Non-pigmented ciliary epithelial cell (primary cell): ENCODE results near the gene RASGRP4.
"Not testable (repeated sequence)": the region's sequence is repeated elsewhere in the genome, so short reads cannot be mapped to it uniquely, and the experiment has no call there.

Experiments
- DNase-seq: peaks from one replicate; pipeline ENCODE4 v3.0.0-alpha.2; 2010; ENCODE audit warnings: low read depth

The RASGRP4 gene

DNA sequence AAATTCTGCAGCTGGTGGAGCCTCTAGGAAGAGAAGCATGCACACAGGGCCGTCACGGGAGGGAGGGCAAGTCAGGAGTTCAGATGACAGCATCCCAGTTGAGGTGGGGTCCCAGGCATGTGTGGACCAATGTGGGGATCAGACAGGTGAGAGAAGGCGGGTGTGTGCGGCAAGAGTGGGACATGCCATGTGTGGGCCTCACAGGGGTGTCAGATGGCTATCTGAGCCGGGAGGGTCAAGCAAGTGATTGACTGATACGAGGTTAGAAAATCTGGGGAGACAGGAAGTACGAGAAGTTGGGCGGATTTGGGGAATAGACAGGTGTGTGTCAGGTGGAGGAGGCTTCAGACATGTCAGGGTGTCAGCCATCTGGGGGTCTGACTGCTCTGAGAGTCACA lies 8.9 kb downstream of the RASGRP4 start:
- no peak for DNase-seq

DNA sequence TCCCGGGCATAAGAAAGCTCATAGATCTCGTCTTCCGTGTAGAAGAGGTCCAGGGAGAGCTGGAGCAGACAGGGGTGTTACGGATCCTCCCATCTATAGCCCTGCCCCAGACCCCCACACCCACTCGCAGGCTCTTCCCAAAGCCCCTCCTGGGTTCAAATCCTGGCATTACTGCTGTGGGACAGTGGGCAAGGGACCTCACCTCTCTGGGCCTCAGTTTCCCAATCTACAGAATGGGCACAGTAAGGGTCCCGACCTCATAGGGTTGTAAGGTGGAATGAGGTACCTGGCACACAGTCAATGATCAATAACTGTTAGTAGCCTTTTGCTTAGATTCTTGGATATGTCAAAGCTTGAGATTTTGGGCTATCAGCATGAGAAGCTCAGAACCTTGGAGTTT lies 12.6 kb downstream of the RASGRP4 start:
- DNase-seq, result no peak

DNA sequence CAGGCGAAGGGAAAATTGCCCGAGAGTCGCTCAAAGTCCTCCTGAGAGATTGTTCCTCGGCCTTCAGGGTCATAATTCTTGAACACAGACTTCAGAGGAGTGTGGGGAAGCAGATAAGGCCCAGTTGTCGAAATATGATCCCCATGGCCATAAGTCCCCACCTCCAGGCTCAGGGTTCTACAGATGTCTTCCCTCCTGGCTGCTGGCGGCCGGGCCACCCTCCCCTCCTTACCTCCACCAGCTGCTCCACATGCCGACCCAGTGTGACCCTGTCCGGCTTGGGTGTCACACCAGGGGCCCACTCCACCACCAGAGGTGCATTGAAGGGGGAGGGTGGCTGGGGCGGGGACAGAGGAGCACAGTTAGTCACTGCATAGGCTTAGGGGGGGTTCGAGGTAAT lies 13.1 kb downstream of the RASGRP4 start:
- no peak for DNase-seq

DNA sequence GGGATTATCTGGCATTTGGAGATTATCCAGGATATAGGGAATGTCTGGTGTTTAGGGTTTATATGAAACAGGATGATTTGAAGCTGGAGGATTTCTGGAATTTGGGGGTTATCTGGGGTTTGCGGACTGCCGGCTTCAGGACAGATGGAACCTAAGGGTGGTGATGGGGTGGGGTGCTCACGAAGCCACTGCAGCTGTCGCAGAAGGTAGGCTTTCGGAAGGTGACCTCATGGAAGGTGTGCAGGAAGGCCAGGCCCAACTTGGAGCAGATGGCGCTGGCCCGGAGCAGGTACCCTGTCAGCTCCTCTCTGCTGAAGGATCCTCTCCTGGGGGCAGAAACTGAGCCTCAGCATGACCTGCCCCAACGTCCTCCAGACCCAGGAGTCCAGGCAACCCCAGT lies 13.5 kb downstream of the RASGRP4 start:
- no peak for DNase-seq

DNA sequence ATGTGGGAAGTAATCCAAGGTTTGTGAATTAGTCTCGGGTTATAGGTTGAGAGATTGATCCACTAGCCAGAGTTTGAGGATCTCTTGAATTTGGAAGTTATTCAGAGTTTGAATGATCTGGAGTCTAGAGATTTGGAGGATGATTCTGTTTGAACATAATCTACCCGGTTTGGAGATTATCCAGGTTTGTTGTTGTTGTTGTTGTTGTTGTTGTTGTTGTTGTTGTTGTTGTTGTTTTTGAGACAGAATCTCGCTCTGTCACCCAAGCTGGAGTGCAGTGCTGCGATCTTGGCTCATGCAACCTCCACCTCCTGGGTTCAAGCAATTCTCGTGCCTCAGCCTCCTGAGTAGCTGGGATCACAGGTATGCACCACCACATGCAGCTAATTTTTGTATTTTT lies 14.1 kb downstream of the RASGRP4 start:
- DNase-seq, result not testable (repeated sequence)

DNA sequence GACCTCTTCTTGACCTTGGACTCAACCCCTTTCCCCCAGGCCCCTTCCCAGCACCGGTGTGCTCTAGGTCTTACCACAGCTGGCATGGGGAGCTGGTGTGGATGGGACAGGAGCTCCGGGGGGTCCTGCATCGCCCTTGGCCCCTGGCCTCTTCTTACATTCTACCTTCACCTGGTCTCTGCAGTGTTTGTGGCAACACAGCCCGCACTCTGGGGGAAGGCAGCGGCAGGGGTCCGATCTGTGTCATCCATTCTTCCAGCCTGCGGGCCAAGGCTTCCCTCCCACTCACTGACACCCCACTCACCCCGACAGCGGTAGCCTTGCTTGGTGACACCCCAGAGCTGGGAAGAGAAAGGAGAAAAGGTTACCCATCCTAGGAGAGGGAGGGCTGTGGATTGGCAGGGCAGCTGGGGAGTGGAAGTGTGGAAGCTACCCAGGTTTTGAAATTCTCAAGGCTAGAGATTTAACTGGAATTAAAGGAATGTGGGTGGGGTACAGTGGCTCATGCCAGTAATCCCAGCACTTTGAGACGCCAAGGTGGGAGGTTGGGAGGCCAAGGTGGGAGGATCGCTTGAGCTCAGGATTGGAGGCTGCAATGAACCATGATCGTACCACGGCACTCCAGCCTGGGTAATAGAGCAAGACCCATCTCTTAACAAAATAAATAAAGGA lies 14.8 kb downstream of the RASGRP4 start:
- no peak for DNase-seq

DNA sequence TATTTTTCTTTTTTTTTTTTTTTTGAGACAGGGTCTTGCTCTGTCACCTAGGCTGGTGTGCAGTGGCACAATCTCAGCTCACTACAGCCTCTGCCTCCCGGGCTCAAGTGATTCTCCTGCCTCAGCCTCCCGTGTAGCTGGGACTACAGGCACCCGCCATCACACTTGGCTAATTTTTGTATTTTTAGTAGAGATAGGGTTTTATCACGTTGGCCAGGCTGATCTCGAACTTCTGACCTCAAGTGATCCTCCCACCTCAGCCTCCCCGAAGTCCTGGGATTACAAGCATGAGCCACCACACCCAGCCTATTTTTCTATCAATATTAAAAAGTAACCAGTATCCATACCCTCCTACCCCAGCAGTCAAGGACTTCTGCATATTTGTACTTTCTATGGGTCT lies 15.6 kb downstream of the RASGRP4 start:
- DNase-seq, result not testable (repeated sequence)

DNA sequence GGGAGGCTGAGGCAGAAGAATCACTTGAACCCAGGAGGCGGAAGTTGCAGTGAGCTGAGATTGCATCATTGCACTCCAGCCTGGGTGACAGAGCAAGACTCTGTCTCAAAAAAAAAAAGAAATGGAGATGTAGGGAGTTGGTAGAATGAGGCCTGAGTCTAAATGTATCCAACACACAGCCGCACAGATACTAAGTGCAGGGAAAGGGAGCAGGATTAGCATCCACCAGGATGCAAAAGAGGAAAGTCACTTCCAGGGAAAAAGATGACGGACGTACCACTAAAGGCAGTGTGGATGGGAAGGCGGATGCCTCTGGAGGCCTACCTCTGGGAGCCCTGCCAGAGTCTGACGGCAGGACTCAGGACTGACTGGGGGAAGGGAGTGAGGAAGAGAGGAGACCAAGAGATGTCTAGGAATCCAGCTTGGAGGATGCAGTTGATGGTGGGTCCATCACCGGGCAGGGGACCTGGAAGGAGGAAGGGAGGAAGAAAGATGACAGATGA lies 16.3 kb downstream of the RASGRP4 start:
- no peak for DNase-seq

DNA sequence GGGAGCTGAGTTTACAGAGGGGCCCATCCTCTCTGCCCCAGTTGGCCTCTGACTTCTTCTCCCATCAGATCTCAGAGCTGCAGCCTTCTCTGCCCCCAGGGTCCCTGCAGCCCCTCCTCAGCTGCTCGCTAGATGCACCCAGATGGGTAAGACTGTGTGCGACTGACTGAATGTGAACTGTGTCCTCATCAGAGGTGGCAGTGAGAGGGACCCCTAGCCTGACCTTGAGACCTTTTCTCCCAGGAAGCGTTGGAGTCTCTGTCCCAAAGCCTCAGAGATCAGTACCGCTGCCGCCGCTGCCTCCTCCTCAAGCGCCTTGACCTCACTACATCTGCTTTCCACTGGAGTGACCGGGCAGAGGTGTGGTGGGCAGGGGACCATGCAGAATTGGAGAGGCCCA lies 20.7 kb downstream of the RASGRP4 start:
- no peak for DNase-seq

DNA sequence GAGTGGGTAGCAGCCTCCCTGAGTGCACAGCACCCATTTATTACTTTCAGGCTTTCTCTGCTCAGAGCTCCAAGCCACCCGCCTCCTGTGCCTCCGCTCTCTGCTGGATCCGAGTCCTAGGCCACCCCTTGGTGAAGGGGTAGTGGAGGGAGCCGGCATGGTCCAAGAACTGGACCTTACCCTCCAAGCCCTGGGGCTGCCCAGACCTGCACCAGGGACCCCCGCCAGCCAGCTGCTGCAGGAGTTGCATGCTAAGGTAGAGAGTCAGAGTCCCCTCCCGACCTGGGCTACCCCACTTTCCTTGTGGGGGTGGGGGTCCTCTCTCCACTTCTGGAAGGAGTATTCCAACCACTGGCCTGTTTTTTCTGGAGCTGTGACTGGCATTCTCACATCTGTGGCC lies 21.2 kb downstream of the RASGRP4 start:
- DNase-seq, result no peak

DNA sequence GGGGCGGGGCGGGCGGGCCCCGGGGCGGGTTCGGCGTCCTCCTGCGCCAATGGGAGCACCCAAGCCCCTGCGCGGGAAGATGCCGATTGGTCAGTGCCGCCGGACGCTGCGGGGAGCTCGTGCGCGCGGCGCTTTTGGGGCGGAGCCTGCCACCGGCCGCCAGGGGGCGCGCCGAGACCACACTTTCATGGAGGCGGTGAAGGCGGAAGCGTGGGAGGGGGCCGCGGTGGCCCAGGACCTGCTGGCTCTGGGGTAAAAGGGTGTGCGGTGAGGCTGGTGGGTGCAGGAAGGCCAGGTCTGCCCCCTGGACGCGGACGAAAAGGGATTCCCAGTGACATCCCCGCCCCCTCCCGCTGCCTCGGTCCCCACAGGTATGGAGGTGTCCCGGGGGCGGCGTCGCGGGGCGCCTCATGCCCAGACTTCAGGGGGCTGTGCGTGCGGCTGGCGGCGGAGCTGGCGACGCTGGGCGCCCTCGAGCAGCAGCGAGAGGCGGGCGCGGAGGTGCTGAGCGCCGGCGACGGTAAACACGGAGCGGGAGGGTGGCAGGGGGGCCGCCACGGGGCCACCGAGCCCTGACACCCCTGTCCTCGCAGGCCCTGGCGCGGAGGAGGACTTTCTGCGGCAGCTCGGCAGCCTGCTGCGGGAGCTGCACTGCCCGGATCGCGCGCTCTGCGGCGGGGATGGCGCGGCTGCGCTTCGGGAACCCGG lies 22.9 kb downstream of the RASGRP4 start, which contains the start of gene FAM98C:
TSS of gene FAM98C (plus strand) at position 127 of the 708 bp plus-strand sequence. CDS start at position 188, 61 bp downstream.
- peak; percentile 75 for DNase-seq

DNA sequence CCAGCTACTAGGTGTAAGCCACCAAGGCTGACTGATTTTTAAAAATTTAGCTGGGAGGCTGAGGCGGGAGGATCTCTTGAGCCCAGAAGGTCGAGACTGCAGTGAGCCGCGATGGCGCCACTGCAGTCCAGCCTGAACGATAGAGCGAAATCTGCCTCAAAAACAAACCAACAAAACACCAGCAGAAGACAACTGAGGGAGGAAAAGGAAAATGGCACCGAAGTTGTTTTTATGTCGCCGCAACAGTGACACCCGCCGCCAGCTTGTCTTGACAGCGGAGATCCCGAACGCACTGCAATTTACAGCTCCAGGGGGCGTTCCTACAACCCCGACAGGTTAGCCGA lies 23.4 kb downstream of the RASGRP4 start:
- no peak for DNase-seq

DNA sequence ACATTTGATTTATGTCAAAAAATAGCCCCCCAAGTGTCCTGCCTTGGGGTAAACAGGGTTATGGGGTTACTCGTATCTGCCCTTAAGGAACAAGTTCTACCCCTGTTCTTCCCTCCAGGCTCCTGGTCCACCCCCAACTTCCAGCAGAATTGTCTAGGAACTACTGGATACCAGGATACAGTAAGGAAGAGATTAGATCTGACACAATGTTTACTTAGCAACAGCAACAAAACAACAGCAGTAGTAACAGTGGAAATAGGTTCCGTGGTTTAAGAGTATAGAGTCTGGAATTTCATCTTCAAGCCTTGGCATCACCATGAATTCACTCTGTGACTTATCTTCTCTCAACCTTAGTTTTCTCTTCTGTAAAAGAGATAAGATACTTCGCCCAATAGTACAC lies 24.9 kb downstream of the RASGRP4 start:
- no peak for DNase-seq

DNA sequence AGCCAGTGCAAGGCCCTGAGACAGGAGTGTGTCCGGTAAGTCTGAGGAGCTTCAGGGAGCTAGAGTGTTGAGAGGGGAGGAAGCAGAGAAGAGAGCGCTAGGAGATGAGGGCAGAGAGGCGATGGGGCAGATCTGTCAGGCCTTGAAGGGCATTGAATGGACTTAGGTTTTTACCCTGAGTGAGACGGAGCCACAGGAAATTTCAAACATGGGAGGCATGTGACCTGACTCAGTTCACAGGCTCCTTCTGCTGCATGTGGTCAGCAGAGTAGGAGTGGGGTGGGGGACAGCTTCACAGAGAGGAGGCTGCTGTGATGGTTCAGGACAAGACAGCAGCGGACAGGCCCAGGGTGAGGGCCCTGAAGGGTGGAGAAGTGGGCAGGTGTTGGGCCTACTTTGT lies 25.7 kb downstream of the RASGRP4 start:
- DNase-seq, result no peak

DNA sequence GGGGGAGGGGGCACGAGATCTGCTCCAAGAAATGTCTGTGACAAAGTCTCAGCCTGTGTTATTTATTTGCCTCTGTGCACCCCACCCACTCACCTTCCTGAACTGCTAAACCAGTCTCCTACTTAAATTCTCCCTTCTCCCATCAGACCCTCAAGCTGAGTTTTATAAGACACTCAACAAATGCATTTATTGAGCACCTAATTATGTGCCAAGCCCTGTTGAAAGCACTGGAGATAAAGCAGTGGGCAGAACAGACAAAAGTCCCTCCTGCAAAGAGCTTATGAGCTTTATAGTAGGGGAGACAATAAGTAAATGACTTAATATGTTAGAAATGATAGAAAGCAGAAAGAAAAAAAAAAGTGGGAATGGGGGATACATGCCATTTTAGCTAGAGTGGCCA lies 26.5 kb downstream of the RASGRP4 start:
- no peak for DNase-seq

DNA sequence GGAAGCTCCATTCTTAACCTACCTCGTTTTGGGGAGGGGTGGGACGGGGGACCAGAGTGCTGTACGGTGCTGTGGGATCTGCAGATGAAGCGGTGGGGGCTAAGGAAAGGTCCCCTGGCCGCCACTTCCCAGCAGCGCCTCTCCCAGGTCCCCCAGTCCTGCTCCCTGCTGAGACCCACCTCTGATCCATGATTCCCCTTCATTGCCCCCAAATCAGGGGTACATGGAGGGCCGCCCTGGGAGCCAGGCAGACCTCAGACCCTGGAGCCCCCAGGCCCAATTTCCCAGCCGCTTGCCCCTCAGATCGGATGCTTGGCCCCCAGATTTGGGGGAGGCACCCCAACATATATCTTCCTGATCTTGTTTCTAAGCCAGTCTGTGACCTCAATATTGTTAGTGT lies 26.9 kb downstream of the RASGRP4 start:
- DNase-seq, result no peak

DNA sequence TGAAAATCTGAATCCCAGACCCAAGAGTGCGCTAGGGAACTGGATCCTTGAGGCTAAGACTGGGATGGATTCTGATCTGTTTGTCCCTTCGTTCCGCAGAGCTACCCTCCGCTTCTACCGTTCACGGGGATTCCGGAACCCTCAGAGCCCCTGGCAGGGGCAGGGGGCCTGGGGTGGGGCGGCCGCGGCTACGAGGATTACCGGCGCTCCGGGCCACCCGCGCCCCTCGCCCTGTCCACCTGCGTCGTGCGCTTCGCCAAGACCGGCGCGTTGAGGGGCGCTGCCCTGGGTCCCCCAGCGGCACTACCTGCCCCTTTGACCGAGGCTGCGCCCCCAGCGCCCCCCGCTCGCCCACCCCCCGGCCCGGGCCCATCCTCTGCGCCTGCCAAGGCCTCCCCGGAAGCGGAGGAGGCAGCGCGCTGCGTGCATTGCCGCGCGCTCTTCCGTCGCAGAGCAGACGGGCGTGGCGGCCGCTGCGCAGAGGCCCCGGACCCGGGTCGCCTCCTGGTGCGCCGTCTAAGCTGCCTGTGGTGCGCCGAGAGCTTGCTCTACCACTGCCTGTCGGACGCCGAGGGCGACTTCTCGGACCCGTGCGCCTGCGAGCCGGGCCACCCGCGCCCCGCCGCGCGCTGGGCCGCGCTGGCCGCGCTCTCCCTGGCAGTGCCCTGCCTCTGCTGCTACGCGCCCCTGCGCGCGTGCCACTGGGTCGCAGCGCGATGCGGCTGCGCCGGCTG lies 30.5 kb downstream of the RASGRP4 start:
- no peak for DNase-seq

DNA sequence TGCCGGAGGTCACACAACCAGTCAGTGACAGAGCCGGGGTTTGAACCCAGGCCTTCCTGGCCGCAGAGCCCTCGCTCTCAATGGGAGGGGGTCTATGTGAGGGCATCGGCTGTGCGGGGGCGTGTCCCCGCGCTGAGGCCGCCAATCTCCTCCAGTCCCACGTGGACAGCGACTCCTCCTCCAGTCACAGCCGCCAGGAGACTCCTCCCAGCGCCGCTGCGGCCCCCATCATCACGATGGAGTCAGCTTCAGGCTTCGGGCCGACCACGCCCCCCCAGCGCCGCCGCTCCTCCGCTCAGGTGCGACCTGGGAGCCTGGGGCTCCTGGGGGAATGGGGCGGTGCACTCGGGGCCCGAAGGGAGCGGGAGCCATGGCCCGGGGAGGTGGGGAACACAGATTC lies 31.5 kb downstream of the RASGRP4 start:
- no peak for DNase-seq

DNA sequence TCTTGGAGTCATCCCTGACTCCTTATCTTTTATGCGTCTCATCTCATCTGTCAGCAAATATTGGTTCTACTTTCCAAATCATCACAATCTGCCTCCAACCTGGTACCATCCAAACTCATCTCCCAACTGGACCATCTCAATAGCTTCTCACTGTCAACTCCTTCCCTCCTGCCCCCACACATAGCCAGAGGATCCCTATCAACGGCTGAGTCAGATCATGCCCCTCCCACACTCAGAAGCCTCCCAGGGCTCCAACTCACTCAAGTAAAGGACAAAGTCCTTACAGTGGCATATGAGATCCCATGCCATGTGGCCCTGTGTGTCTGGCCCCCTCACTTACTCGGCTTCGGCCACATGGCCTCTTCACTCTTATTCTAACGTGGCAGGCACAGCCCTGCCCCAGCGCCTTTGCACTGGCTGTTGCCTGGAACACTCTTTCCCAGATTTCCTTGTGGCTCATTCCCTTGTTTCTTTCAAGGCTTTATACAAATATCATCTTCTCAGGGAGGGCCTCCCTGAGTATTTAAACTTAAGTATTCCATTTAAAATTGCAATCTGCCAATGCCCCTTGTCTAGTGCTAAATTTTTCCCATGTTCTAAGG lies 33.2 kb downstream of the RASGRP4 start:
- DNase-seq, result no peak

DNA sequence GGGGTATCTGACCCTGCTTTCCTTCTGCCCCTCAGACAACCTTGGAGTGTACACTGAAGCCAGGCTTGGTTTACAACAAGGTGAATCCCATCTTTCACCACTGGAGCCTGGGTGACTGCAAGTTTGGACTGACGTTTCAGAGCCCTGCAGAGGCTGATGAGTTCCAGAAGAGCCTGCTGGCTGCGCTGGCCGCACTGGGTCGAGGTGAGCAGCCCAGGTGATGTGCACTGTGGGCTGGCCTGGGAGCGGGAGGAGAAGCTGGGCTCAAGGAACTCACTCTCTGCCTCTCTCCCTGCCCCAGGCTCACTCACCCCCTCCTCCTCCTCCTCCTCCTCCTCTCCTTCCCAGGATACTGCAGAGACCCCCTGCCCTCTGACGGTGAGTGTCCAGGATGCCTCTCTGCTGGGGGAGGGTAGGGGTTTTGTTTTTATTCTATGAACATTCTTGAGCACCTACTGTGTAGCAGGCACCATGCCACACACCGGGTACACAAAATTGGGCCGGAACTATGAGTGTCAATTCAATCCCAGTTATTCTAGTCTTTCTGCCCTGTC lies 34.0 kb downstream of the RASGRP4 start:
- DNase-seq, result no peak

DNA sequence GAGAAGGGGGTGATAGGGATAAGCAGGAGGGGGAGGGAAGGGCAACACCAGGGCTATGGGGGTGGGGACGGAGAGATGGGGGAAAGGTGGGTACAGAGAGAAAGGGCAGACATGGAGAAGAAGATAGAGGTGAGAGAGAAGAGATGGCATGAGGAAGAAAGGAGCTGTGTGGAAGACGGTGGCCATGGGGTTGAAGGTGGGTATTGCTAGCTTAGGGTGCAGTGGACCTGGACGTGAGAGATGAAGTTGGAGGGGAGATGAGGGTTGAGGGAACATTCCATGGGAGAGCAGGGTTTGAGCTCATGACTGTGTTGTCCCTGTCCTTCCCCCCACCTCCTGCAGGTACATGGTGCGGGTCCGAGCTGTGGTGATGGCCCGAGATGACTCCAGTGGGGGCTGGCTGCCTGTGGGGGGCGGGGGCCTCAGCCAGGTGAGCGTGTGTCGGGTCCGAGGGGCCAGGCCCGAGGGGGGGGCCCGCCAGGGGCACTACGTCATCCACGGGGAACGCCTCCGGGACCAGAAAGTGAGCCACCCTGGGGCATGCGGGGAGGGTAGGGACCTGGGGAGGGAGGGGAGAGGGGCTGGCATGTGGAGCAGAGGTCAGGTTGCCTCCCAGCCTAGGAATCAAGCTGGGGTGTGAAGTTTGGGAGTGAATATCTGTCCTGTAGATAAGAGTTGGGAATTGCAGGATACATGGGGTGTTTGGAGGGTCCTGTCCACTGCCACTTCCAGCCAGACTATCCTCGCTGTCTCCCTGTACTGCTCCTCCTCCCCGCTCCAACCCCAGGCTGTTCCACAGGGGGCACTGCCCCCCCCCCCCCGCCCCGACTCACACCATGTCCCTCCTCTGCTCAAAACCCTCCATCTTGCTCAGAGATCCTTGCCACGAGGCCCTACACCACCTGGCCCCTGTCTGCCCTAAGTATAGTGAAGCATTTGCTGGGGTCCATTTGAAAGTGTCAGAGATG lies 35.8 kb downstream of the RASGRP4 start:
- DNase-seq, result no peak
